HG03439 (cell line): Measurements from ENCODE around the gene THEMIS2.
A peak's percentile ranks its signal among the peaks of the same experiment; 100 is the strongest.
"Not testable (repeated sequence)": the region's sequence is repeated elsewhere in the genome, so short reads cannot be mapped to it uniquely, and the experiment has no call there.

Source experiments
- ATAC-seq: cut with Tn5 transposase; IDR thresholded peaks from one replicate; pipeline ENCODE4 v1.9.1; 2021; ENCODE audit warnings: mild to moderate bottlenecking, moderate library complexity; ENCODE audit not compliant: unreplicated experiment

The THEMIS2 gene

GRCh38 chr1:27872059-27872801 is at the start of gene THEMIS2:
THEMIS2 (plus strand) TSS chr1:27872544; CDS start chr1:27872572, 28 bp downstream.
- ATAC-seq: no peak

GRCh38 chr1:27823784-27824183 is 48.6 kb upstream of the THEMIS2 start:
- no peak for ATAC-seq

GRCh38 chr1:27824411-27824810 is 47.9 kb upstream of the THEMIS2 start:
- no peak for ATAC-seq

GRCh38 chr1:27829339-27829960 is 42.9 kb upstream of the THEMIS2 start:
- not testable (repeated sequence) for ATAC-seq

- ATAC-seq: peak; percentile 96
Observed at GRCh38 chr1:27830621-27831440, 41.5 kb upstream of the THEMIS2 start, which contains the start of gene PPP1R8. PPP1R8 (plus strand) TSS chr1:27830782; CDS start chr1:27830836, 54 bp downstream.

GRCh38 chr1:27831568-27832410 is 40.6 kb upstream of the THEMIS2 start:
- ATAC-seq: no peak

GRCh38 chr1:27832762-27833161 is 39.6 kb upstream of the THEMIS2 start:
- ATAC-seq: no peak

GRCh38 chr1:27833470-27833869 is 38.9 kb upstream of the THEMIS2 start:
- ATAC-seq: no peak

- no peak for ATAC-seq
Observed at GRCh38 chr1:27835046-27835445, 37.3 kb upstream of the THEMIS2 start.

- no peak for ATAC-seq
Observed at GRCh38 chr1:27835501-27835900, 36.8 kb upstream of the THEMIS2 start.

- no peak for ATAC-seq
Observed at GRCh38 chr1:27849951-27850350, 22.4 kb upstream of the THEMIS2 start.

- no peak for ATAC-seq
Observed at GRCh38 chr1:27855085-27855484, 17.3 kb upstream of the THEMIS2 start.

- no peak for ATAC-seq
Observed at GRCh38 chr1:27856561-27857343, 15.6 kb upstream of the THEMIS2 start.

- ATAC-seq: not testable (repeated sequence)
Observed at GRCh38 chr1:27857552-27857951, 14.8 kb upstream of the THEMIS2 start.

- no peak for ATAC-seq
Observed at GRCh38 chr1:27858072-27858948, 14.0 kb upstream of the THEMIS2 start.

GRCh38 chr1:27858949-27859576 is 13.3 kb upstream of the THEMIS2 start:
- ATAC-seq: no peak

- ATAC-seq: no peak
Observed at GRCh38 chr1:27861436-27861835, 10.9 kb upstream of the THEMIS2 start.

GRCh38 chr1:27862004-27862403 is 10.3 kb upstream of the THEMIS2 start:
- ATAC-seq: no peak
